MCF 10A (cell line): ENCODE results near the gene NCK2. TPM values are rescaled to one million over a fixed set of nuclear protein-coding genes. Genes with fewer than 3 reads are reported as not detected.

Experiments
- BruUV-seq: library from RNA; stranded (reverse); fragments of 400-500 nt; replicated peaks from 2 replicates; lab custom pipeline; 2021; lab: Mats Ljungman, UMichigan
- CTCF ChIA-PET: fragments of 300-600 bp; sonication (Branson Sonifier 250); formaldehyde crosslinking; extraction: SDS; loops from one replicate; lab custom pipeline; 2021; ENCODE audit warnings: antibody characterized with exemption, inconsistent platforms; lab: Yijun Ruan, JAX
- POLR2A ChIA-PET: fragments of 300-600, 350-650 bp; sonication (Branson Sonifier 250); formaldehyde crosslinking; extraction: SDS; loops from one replicate; lab custom pipeline; 2020; ENCODE audit warnings: antibody characterized with exemption, inconsistent platforms; lab: Yijun Ruan, JAX
- DNase-seq: peaks from one replicate; pipeline ENCODE4 v3.0.0-alpha.2; 2018; ENCODE audit not compliant: unreplicated experiment
- H3K27ac Mint-ChIP-seq: one replicate; pipeline ENCODE4 v1.8.0; 2022; ENCODE audit warnings: mild to moderate bottlenecking, low read depth, mixed read lengths; ENCODE audit not compliant: unreplicated experiment
- H3K27me3 Mint-ChIP-seq: one replicate; pipeline ENCODE4 v1.8.0; 2022; ENCODE audit warnings: mixed read lengths; ENCODE audit not compliant: insufficient read depth, unreplicated experiment
- H3K36me3 Mint-ChIP-seq: one replicate; pipeline ENCODE4 v1.8.0; 2022; ENCODE audit warnings: mild to moderate bottlenecking, moderate library complexity, mixed read lengths; ENCODE audit not compliant: insufficient read depth, unreplicated experiment
- H3K4me1 Mint-ChIP-seq: one replicate; pipeline ENCODE4 v1.8.0; 2022; ENCODE audit warnings: mixed read lengths; ENCODE audit not compliant: insufficient read depth, unreplicated experiment
- H3K4me3 Mint-ChIP-seq: one replicate; pipeline ENCODE4 v1.8.0; 2022; ENCODE audit warnings: mild to moderate bottlenecking, moderate library complexity, mixed read lengths; ENCODE audit not compliant: unreplicated experiment
- H3K9me3 Mint-ChIP-seq: one replicate; pipeline ENCODE4 v1.8.0; 2022; ENCODE audit warnings: mixed read lengths; ENCODE audit not compliant: unreplicated experiment
- intact Hi-C: fragments of 100-400 bp; cut with micrococcal nuclease; formaldehyde crosslinking; loops from 2 replicates; pipeline ENCODE4 v1.14.1; 2022
- total RNA-seq: library from RNA; stranded (reverse); gene quantifications from 2 replicates; pipeline ENCODE4 v1.2.3, GENCODE V29; 2022
- TF ChIP-seq, protein P1 (sequence below): fragments of 200-600 bp; IDR thresholded peaks from one replicate; pipeline ENCODE4 v1.8.0; 2022; ENCODE audit warnings: antibody characterized with exemption, mild to moderate bottlenecking; ENCODE audit not compliant: unreplicated experiment

Gene NCK2
- total RNA-seq, 1 experiment from 2014 or later: 36.5 TPM

DNA sequence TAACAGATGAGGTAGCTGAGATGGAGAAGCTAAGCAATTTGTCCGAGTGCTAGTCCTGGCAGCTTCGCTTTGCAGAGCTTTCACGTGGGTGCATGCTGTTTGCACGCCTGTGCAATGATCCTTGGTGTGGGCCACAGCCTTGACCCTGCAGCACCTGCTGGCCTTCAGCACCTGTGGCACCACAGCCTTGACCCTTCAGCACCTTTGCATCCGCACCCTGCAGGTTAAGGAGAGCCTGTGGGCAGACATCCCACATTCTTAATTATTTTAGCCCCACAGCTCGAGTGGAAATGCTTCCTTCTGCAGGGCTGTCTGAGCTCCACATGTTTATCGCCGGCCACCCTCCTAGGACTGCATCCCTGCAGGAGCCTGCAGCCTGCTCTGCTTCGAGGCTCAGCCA lies 19.3 kb downstream of the NCK2 start:
- Mint-ChIP-seq H3K4me3 (no peak overlapping the region), H3K27ac (no peak overlapping the region), H3K36me3 (peaks cover 6% of the 10 kb centered on the region), H3K9me3 (no peaks in the 10 kb centered on the region), H3K27me3 (no peaks in the 10 kb centered on the region), H3K4me1 (peaks cover 2% of the 10 kb centered on the region)
- BruUV-seq: no TSS peak
- ChIA-PET POLR2A (no interaction called here), CTCF (interaction anchor here (0.6 kb wide), 1 partner anchor 16 kb away, joined by 3 read pairs; no protein-coding TSS in a partner anchor)
- intact Hi-C loops: no loop called here
- no peak for DNase-seq
- TF ChIP-seq, protein P1, sequence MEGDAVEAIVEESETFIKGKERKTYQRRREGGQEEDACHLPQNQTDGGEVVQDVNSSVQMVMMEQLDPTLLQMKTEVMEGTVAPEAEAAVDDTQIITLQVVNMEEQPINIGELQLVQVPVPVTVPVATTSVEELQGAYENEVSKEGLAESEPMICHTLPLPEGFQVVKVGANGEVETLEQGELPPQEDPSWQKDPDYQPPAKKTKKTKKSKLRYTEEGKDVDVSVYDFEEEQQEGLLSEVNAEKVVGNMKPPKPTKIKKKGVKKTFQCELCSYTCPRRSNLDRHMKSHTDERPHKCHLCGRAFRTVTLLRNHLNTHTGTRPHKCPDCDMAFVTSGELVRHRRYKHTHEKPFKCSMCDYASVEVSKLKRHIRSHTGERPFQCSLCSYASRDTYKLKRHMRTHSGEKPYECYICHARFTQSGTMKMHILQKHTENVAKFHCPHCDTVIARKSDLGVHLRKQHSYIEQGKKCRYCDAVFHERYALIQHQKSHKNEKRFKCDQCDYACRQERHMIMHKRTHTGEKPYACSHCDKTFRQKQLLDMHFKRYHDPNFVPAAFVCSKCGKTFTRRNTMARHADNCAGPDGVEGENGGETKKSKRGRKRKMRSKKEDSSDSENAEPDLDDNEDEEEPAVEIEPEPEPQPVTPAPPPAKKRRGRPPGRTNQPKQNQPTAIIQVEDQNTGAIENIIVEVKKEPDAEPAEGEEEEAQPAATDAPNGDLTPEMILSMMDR: no peak

DNA sequence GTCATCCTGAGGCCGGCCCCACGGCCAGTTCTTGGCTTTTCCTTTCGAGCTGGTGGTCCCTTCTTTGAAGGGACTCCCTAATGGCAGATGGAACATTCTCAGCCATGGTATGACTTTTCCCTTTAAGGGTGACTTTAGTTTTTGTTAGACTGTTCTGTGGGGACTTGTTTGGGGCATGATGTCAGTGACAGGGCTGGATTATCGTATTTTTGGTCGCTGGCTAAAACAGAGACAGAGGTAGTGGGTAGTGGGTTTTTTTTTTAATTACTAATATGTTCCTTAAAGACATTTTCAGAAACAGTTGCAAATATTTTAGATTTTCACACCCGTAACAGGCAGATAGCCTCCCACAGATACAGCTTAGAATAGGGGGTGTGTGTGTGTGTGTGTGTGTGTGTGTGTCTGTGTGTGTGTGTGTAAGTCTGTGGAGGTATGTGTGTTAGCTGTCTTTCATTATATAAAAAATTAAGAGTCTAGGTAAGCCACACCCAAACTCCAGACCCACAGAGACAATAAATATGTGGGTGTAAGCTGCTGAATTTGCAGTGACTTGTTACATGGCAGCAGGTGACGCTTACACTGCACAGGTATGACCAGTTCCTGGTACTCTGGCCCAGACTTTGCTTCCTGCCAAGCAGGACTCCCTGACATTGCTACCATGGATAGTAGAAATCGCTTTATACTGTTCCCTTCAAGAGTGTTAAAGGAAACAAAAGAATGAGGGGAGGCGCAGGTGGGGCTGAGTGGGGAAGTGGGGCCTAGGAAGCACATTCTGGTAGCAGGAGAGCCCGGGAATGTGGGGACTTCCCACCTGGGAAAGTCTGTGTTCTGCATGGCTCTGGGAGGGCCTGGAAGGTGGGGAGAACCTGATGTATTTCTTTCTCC lies 20.9 kb downstream of the NCK2 start:
- no TSS peak for BruUV-seq
- ChIA-PET CTCF (interaction anchor here (0.6 kb wide), 1 partner anchor 24 kb away, joined by 3 read pairs; no protein-coding TSS in a partner anchor), POLR2A (interaction anchor here (0.6 kb wide), 1 partner anchor 12 kb away, joined by 4 read pairs; no protein-coding TSS in a partner anchor)
- Mint-ChIP-seq H3K4me3 (no peak overlapping the region), H3K27ac (no peak overlapping the region), H3K36me3 (peaks cover 6% of the 10 kb centered on the region), H3K27me3 (no peaks in the 10 kb centered on the region), H3K9me3 (no peaks in the 10 kb centered on the region), H3K4me1 (peaks cover 16% of the 10 kb centered on the region)
- DNase-seq: no peak
- intact Hi-C loops: no loop called here
- TF ChIP-seq, protein P1: no peak

DNA sequence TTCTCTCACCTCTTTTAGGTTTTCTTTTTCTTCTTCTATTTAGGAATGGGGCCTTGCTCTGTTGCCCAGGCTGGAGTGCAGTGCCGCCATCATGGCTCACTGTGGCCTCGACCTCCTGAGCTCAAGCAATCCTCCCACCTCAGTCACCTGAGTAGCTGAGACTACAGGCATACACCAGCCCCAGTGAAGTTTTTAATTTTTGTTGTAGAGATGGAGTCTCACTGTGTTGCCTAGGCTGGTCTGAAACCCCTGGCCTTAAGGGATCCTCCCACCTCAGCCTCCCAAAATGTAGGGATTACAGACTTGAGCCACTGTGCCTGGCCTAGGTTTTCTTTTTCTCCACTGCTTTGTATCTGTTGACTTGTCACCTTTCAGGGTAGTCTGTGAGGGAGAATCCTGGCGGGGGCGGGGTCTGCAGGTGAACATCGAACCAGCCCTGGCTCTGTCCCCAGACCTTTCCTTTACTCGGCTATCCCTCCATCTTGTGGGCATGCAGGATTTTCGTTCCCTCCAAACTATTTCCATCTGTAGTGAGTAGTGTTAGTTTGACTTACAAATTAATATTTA lies 21.7 kb downstream of the NCK2 start:
- Mint-ChIP-seq H3K27ac (no peak overlapping the region), H3K36me3 (no peaks in the 10 kb centered on the region), H3K4me1 (peaks cover 16% of the 10 kb centered on the region), H3K27me3 (no peaks in the 10 kb centered on the region), H3K9me3 (no peaks in the 10 kb centered on the region), H3K4me3 (no peak overlapping the region)
- BruUV-seq: no TSS peak
- ChIA-PET POLR2A (no interaction called here), CTCF (no interaction called here)
- TF ChIP-seq, protein P1: no peak
- intact Hi-C loops: no loop called here
- DNase-seq: no peak

DNA sequence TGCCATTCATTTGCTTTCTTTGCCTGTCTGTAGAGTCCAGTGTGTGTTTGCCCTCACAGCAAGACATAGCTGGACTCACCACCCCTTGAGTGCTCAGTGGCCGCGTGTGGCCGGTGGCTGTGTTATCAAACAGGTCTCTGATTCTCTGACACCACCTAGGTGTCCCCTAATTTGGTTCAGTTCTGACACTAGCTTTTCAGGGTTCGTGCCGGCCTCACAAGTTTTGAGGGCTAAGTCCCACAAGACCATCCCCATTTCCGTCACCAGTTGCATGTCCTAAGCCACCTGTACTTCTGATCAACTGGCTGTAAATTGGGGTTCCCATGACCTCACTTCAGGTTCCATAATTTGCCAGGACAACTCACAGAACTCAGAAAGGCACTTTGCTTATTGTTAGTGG lies 23.5 kb downstream of the NCK2 start:
- TF ChIP-seq, protein P1: no peak
- no peaks in the 10 kb centered on the region for H3K9me3 Mint-ChIP-seq
- DNase-seq: no peak
- no peaks in the 10 kb centered on the region for H3K36me3 Mint-ChIP-seq
- H3K4me3 Mint-ChIP-seq: no peak overlapping the region
- ChIA-PET POLR2A (no interaction called here), CTCF (interaction anchor here (0.7 to 1.4 kb wide), 2 partner anchors 9 to 150 kb away, joined by 3 to 4 read pairs; no protein-coding TSS in a partner anchor)
- H3K4me1 Mint-ChIP-seq: peaks cover 16% of the 10 kb centered on the region
- no peaks in the 10 kb centered on the region for H3K27me3 Mint-ChIP-seq
- no TSS peak for BruUV-seq
- intact Hi-C loops: no loop called here
- H3K27ac Mint-ChIP-seq: no peak overlapping the region
